SU-DHL-6 (cell line): Measurements from ENCODE around the gene CAB39.

Experiments
- H2AFZ ChIP-seq: fragments of 200-600 bp; sonication (generic); 2 replicates; pipeline ENCODE4 v1.6.1; 2014; ENCODE audit warnings: low read depth, mild to moderate bottlenecking, moderate library complexity, mixed read lengths, antibody characterized with exemption, low read length; ENCODE audit not compliant: severe bottlenecking
- H3F3A ChIP-seq: fragments of 200-600 bp; shearing (Covaris generic); 2 replicates; pipeline ENCODE4 v1.6.0; 2016; ENCODE audit warnings: antibody characterized with exemption, mild to moderate bottlenecking; ENCODE audit not compliant: insufficient read depth
- H3K27ac ChIP-seq: fragments of 200-600 bp; sonication (generic); 2 replicates; pipeline ENCODE4 v1.5.1; 2016; ENCODE audit warnings: low read depth, mild to moderate bottlenecking, low read length, moderate library complexity, mixed read lengths
- H3K27me3 ChIP-seq: fragments of 200-600 bp; sonication (generic), shearing (Covaris generic); 2 replicates; pipeline ENCODE4 v1.6.0; 2014; ENCODE audit warnings: mild to moderate bottlenecking, low read length
- H3K36me3 ChIP-seq: fragments of 200-600 bp; sonication (generic); 2 replicates; pipeline ENCODE4 v1.6.1; 2014; ENCODE audit warnings: mild to moderate bottlenecking, low read length, mixed read lengths
- H3K4me2 ChIP-seq: fragments of 300-600, 200-600 bp; shearing (Covaris generic), sonication (generic); 2 replicates; pipeline ENCODE4 v1.6.0; 2014; ENCODE audit warnings: low read length, low read depth, mild to moderate bottlenecking; ENCODE audit not compliant: poor library complexity, severe bottlenecking
- H3K4me3 ChIP-seq: fragments of 200-600 bp; sonication (generic); 2 replicates; pipeline ENCODE4 v1.5.1; 2014; ENCODE audit warnings: antibody characterized with exemption, low read length, mild to moderate bottlenecking, mixed read lengths; ENCODE audit not compliant: insufficient read depth, poor library complexity, severe bottlenecking
- H3K79me2 ChIP-seq: fragments of 200-600 bp; sonication (generic); 2 replicates; pipeline ENCODE4 v1.6.1; 2014; ENCODE audit warnings: mild to moderate bottlenecking, low read length, moderate library complexity; ENCODE audit not compliant: insufficient read depth
- H3K9ac ChIP-seq: fragments of 200-600 bp; sonication (generic); 2 replicates; pipeline ENCODE4 v1.7.0; 2014; ENCODE audit warnings: mild to moderate bottlenecking, low read length
- H3K9me2 ChIP-seq: fragments of 200-600 bp; sonication (generic); replicated peaks from 2 replicates; pipeline ENCODE4 v1.6.1; 2014; ENCODE audit warnings: low read length; ENCODE audit not compliant: insufficient read depth
- H3K9me3 ChIP-seq: fragments of 200-600 bp; sonication (generic); 2 replicates; pipeline ENCODE4 v1.6.1; 2014; ENCODE audit warnings: low read length, mixed read lengths; ENCODE audit not compliant: insufficient read depth
- H4K20me1 ChIP-seq: fragments of 200-600 bp; sonication (generic); 2 replicates; pipeline ENCODE4 v1.6.1; 2014; ENCODE audit warnings: low read depth, mild to moderate bottlenecking, antibody characterized with exemption, low read length, moderate library complexity, mixed read lengths
- CTCF ChIP-seq: fragments of 200-600 bp; sonication (generic); IDR thresholded peaks from one replicate; pipeline ENCODE4 v1.5.1; 2017; ENCODE audit warnings: antibody characterized with exemption, mild to moderate bottlenecking, low read length, moderate library complexity; ENCODE audit not compliant: insufficient read depth, poor library complexity, severe bottlenecking
- EZH2phosphoT487 ChIP-seq: fragments of 200-600 bp; sonication (generic), shearing (Covaris generic); conservative IDR thresholded peaks from 2 replicates; pipeline ENCODE4 v1.6.1; 2018; ENCODE audit warnings: mild to moderate bottlenecking, antibody characterized with exemption, low read length, moderate library complexity, mixed read lengths

The CAB39 gene

GRCh38 chr2:230674966-230675672, 37.5 kb upstream of the CAB39 start:
- H3K27ac ChIP-seq = no peak overlapping the region
- H3K36me3 ChIP-seq = no peaks in the 10 kb centered on the region
- H3K9me2 ChIP-seq = no peaks in the 10 kb centered on the region
- no peaks in the 10 kb centered on the region for H3K79me2 ChIP-seq
- H3K9ac ChIP-seq = no peak overlapping the region
- H3K27me3 ChIP-seq = no peaks in the 10 kb centered on the region
- no peak overlapping the region for H2AFZ ChIP-seq
- H3K4me3 ChIP-seq = no peak overlapping the region
- no peaks in the 10 kb centered on the region for H3F3A ChIP-seq
- no peaks in the 10 kb centered on the region for H3K9me3 ChIP-seq
- H4K20me1 ChIP-seq = no peaks in the 10 kb centered on the region
- no peak overlapping the region for H3K4me2 ChIP-seq
- no peak for TF ChIP-seq EZH2phosphoT487
- no peak for TF ChIP-seq CTCF

DNA sequence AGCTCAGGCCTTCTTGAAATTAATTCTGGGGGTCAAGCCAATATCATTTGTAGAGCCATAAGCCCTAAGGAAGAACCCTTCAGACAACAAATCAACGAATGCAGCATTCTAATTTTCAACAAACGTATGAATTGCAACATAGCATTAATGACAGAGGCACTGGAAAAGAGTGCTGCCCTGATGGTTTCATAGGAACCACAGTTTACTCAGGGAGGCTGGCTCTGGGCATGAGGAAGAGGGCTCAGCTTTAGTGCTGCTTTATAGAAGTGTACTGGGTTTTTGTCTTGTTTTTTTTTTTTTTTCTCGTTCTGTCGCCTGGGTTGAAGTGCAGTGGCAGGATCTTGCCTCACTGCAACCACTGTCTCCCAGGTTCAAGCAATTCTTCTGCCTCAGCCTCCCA, 36.1 kb upstream of the CAB39 start:
- TF ChIP-seq EZH2phosphoT487 = no peak
- Histone ChIP-seq H3K4me2 (no peak overlapping the region), H2AFZ (no peak overlapping the region), H3K27ac (no peak overlapping the region), H4K20me1 (no peaks in the 10 kb centered on the region), H3K4me3 (no peak overlapping the region), H3K36me3 (no peaks in the 10 kb centered on the region), H3K27me3 (no peaks in the 10 kb centered on the region), H3K9me2 (no peaks in the 10 kb centered on the region), H3K9ac (no peak overlapping the region), H3K9me3 (no peaks in the 10 kb centered on the region), H3K79me2 (no peaks in the 10 kb centered on the region), H3F3A (no peaks in the 10 kb centered on the region)

DNA sequence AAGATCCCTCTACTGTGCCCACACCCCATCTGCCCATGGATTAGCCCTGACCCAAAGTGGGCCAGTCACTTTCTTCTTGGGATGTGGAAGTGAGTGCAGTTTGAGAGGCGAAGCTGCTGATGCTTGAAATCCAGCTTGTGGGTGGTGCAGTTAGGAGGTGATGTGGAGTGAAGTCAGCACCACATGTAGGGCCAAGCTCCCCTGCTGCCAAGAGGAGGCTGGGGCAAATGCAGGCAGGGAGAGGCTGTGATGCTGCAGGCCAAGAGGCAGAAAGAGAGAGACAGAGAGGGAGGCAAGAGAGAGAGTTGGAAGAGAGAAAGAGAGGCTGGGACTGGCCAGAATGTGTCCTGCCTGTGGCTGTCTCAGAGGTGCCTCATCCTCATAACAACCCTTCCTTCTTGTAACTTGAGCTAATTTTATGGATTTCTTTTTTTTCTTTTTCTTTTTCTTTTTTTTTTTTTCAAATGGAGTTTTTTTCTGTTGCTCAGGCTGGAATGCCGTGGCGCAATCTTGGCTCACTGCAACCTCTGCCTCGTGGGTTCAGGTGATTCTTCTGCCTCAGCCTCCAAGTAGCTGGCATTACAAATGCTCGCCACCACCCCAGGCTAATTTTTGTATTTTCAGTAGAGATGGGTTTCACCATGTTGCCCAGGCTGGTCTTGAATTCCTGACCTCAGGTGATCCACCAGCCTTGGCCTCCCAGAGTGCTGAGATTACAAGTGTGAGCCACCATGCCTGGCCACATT, 35.3 kb upstream of the CAB39 start:
- Histone ChIP-seq H4K20me1 (no peaks in the 10 kb centered on the region), H3K4me2 (no peak overlapping the region), H3K4me3 (no peak overlapping the region), H3K9ac (no peak overlapping the region), H3K36me3 (no peaks in the 10 kb centered on the region), H3K9me3 (no peaks in the 10 kb centered on the region), H3K9me2 (no peaks in the 10 kb centered on the region), H3F3A (no peaks in the 10 kb centered on the region), H3K27me3 (no peaks in the 10 kb centered on the region), H3K27ac (no peak overlapping the region), H2AFZ (no peak overlapping the region), H3K79me2 (no peaks in the 10 kb centered on the region)
- no peak for TF ChIP-seq CTCF
- TF ChIP-seq EZH2phosphoT487 = no peak

GRCh38 chr2:230678018-230678417, 34.6 kb upstream of the CAB39 start:
- Histone ChIP-seq H3K79me2 (no peaks in the 10 kb centered on the region), H4K20me1 (no peaks in the 10 kb centered on the region), H3K4me3 (no peak overlapping the region), H3K9me2 (no peaks in the 10 kb centered on the region), H3K27ac (no peak overlapping the region), H3F3A (no peaks in the 10 kb centered on the region), H3K9ac (no peak overlapping the region), H3K36me3 (no peaks in the 10 kb centered on the region), H3K4me2 (no peak overlapping the region), H3K9me3 (no peaks in the 10 kb centered on the region), H2AFZ (no peak overlapping the region), H3K27me3 (no peaks in the 10 kb centered on the region)
- no peak for TF ChIP-seq EZH2phosphoT487
- no peak for TF ChIP-seq CTCF
